Loucy (cell line): Measurements from ENCODE around the gene RXRA.

Experiments used
- CTCF ChIP-seq: fragments of 200-600 bp; sonication (generic); conservative IDR thresholded peaks from 2 replicates; pipeline ENCODE4 v1.5.1; 2014; ENCODE audit warnings: mild to moderate bottlenecking, antibody characterized with exemption, low read length
- EZH2phosphoT487 ChIP-seq: fragments of 200-600 bp; IDR thresholded peaks from 2 replicates; pipeline ENCODE4 v1.6.1; 2018; ENCODE audit warnings: antibody characterized with exemption, mild to moderate bottlenecking, moderate library complexity, borderline replicate concordance

DNA sequence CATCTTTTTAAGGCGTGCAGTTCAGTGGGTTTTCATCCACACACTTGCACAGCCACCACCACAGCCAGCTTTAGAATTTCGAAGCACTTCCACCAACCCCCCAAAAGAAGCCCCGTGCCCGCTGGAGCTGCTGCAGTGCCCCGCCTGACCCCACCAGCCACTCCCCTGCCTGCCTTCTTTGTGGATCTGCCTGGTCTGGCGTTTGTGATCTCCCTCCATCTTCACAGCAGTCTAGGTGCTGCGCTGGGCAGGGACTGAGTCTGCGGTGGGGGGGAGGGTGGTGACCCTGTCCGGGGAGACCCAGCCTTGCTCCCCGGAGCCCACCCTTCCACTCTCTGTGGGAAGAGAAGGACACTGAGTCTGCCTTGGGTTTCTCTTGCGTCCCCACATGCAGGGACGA is 40.8 kb downstream of the RXRA start:
- TF ChIP-seq EZH2phosphoT487 (no peak), CTCF (no peak)
